NCI-H345 (cell line): ENCODE measurements around the gene NID2.

Source experiments
- DNase-seq: peaks from one replicate; lab custom pipeline; 2025; lab: John Stamatoyannopoulos, UW

The NID2 gene

DNA sequence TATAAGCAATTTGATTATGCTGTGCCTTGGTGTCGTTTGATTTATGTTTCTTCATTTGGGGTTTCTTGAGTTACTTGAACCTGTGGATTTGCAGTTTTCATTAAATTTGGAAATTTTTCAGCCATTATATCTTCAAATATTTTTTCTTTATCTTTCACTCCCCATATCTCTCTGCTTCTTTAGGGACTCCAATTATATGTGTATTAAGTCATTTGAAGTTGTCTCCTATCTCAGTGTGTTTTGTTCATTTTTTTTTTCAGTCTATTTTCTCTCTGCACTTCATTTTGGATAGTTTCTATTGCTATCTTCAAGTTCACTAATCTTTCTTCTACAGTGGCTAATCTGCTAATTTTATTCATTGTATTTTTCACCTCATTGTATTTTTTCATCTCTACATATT is 108.9 kb downstream of the NID2 start:
- no peak for DNase-seq

GRCh38 chr14:51957950-51958349 is 110.9 kb downstream of the NID2 start:
- DNase-seq = no peak
